Activated CD4-positive, CD25-positive, alpha-beta regulatory T cell (primary cell): ENCODE results near the gene ZBTB39.
A peak's percentile ranks its signal among the peaks of the same experiment; 100 is the strongest.
"Not testable (repeated sequence)": the region's sequence is repeated elsewhere in the genome, so short reads cannot be mapped to it uniquely, and the experiment has no call there.

ENCODE experiments used
- DNase-seq, 4 experiments: peaks; one replicate each; lab custom pipeline; 2025; lab: John Stamatoyannopoulos, UW

ZBTB39 gene, protein sequence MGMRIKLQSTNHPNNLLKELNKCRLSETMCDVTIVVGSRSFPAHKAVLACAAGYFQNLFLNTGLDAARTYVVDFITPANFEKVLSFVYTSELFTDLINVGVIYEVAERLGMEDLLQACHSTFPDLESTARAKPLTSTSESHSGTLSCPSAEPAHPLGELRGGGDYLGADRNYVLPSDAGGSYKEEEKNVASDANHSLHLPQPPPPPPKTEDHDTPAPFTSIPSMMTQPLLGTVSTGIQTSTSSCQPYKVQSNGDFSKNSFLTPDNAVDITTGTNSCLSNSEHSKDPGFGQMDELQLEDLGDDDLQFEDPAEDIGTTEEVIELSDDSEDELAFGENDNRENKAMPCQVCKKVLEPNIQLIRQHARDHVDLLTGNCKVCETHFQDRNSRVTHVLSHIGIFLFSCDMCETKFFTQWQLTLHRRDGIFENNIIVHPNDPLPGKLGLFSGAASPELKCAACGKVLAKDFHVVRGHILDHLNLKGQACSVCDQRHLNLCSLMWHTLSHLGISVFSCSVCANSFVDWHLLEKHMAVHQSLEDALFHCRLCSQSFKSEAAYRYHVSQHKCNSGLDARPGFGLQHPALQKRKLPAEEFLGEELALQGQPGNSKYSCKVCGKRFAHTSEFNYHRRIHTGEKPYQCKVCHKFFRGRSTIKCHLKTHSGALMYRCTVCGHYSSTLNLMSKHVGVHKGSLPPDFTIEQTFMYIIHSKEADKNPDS

GRCh38 chr12:57005980-57006808 lies at the start of gene ZBTB39:
Gene ZBTB39 (minus strand): TSS chr12:57006546. CDS start chr12:57004917, 1,629 bp downstream.
- DNase-seq: peak; percentile 24 to 72 (median 57)

DNA sequence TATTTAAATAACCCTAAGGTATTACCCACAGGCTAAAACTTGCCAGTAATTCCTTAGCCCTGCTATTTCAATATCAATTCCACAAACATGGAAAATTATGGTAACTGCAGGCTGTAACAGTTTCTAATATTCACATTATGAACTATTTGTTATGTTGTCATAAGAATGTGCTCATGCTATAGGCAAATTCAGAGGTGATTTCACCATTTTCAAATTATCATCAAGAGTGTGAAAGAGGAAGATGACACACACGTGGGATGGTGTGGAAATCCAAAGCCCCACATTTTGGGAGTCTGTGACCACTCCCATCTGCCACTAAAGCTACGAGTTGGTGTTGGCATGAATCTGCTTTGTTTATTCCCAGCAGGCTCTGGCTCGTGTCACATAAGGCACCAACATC lies 49.5 kb upstream of the ZBTB39 start:
- no peak for DNase-seq

- DNase-seq: not testable (repeated sequence)
Observed at GRCh38 chr12:57053901-57054300, 47.6 kb upstream of the ZBTB39 start.

DNA sequence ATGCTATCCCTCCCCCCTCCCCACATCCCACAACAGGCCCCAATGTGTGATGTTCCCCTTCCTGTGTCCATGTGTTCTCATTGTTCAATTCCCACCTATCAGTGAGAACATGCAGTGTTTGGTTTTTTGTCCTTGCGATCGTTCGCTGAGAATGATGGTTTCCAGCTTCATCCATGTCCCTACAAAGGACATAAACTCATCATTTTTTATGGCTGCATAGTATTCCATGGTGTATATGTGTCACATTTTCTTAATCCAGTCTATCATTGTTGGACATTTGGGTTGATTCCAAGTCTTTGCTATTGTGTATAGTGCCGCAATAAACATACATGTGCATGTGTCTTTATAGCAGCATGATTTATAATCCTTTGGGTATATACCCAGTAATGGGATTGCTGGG lies 46.8 kb upstream of the ZBTB39 start:
- not testable (repeated sequence) for DNase-seq

DNA sequence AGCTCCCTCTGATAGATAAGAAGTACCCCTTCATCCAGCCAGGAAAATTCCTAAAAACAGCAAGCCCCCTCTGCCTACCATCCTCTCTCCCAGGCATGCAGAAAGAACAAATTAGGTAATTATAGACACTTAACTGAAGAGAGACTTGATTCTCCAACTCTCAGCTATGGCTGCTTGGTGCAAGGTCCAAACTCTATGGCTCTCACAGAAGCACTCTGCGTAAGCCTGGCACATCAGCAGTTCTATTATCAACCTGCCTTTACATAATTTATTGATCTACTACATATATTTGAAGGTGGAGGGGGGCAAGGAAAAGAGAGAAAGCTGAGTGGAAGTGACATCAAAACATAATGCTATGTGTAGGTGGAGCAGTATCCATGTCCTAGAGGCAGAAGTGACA lies 44.7 kb upstream of the ZBTB39 start:
- DNase-seq: no peak

GRCh38 chr12:57049890-57050289 lies 43.5 kb upstream of the ZBTB39 start, which contains the start of gene MYO1A:
Gene MYO1A (minus strand): TSS chr12:57050129. CDS start chr12:57048323, 1,806 bp downstream.
- no peak for DNase-seq

DNA sequence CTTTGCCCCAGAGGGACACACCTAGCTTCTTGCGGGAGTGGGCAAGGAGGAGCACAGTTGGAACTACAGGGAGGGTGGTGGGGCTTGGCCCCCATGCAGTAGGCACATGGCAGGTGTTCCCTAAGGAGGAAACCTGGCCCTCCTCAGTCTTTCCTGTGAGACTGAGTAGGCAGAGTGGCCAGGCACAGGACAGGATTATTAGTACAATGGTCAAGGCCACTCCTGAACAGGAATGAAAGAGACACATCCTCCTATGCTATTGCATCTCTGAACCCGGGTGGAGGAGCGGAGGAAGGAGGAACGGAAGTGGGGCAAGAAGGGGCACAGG lies 42.7 kb upstream of the ZBTB39 start:
- DNase-seq: no peak

GRCh38 chr12:57048423-57049118 lies 42.2 kb upstream of the ZBTB39 start:
- no peak for DNase-seq

DNA sequence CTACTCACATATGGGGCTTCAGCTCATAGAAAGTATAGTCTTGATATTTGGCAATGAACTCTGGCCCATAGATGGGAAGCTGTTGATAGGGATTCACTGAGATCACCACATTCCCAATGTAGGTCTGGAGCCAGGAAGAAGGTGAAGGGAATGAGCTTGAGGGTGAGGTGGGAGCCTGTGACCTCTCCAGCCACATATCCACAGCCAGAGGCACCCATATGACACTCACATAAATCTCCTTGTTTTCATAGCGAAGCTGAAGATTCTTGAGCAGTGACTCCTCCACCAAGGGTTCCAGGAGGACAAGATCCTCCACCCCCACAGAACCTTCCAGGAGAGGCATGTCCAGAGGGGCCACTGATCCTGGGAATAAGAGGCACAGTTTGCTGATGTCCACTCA lies 41.6 kb upstream of the ZBTB39 start:
- DNase-seq: no peak

DNA sequence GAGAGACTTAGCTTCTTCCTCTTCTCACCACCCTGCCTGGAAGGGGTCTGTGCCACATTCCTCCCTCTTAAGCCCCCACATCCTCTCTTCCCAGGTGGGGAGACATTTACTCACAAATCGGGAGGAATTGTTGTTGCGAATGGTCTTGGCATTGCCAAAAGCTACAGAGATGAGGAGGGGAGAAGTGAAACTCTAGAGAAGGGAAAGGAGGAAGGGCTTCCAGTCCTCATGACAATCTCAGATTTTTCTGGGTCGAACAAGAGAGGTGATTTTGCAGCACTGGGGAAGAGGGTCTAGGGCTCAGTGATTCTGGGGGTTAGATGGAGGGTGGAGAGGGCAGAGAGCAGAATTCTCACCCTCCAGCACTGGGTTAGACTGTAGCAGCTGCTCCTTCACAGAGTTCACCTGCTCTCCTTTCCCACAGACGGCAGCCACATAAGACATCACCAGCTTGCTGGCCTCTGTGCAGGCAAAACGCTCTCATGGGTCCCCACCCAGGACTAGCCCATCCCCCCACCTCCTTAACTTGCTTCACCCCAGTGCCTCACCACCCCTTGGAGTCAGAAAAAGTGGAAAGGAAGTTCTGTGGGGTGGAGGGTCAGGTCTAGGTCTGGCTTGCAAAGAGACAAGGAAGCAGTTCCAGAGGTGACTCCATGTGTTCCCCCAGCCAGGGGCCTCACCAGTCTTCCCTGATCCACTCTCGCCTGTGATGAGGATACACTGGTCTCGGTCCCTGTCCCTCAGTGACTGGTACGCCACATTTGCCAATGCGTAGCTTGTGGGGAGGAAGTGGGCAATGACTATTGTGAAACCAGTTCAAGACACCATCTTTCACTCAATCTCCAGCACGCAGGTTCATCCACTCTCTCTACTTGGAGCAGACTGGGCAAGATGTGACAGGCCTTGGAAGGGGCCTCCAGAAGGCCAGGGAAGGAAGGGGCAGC lies 40.9 kb upstream of the ZBTB39 start:
- no peak for DNase-seq

- no peak for DNase-seq
Observed at GRCh38 chr12:57046086-57046791, 39.9 kb upstream of the ZBTB39 start.

- no peak for DNase-seq
Observed at GRCh38 chr12:57044889-57045288, 38.5 kb upstream of the ZBTB39 start.

DNA sequence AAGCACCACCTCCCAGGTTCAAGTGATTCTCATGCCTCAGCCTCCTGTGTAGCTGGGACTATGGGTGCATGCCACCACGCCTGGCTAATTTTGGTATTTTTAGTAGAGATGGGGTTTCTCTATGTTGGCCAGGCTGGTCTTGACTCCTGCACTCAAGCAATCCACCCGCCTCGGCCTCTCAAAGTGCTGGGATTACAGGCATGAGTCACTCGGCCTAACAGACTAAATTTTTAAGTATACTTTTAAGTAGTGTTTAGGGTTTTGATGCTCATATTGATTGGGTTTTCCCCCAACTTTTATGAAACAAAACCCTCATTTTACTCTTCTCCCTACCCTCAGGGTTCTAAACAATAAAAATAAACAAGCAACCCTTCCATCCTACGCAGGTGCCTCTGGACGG lies 38.1 kb upstream of the ZBTB39 start:
- no peak for DNase-seq

- no peak for DNase-seq
Observed at GRCh38 chr12:57042695-57043094, 36.3 kb upstream of the ZBTB39 start.

- DNase-seq: no peak
Observed at GRCh38 chr12:57040750-57041149, 34.4 kb upstream of the ZBTB39 start.

DNA sequence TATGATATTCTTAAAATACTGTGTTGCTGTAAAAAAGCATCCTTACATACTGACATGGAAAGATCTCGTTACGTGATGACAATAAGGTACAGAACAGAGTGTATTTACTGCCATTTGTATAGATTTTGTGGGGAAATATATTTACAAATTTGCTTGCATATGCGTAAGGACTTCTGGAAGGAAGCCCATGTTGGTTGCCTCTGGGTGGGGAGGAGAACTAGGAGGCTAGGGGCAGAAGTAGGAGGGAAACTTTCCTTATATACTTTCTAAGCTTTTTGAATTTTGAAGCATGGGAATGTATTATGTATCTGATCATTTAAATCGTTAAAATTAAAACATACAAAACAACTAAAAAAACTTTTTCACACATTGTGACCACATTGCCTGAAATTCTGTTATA lies 33.9 kb upstream of the ZBTB39 start:
- DNase-seq: no peak

DNA sequence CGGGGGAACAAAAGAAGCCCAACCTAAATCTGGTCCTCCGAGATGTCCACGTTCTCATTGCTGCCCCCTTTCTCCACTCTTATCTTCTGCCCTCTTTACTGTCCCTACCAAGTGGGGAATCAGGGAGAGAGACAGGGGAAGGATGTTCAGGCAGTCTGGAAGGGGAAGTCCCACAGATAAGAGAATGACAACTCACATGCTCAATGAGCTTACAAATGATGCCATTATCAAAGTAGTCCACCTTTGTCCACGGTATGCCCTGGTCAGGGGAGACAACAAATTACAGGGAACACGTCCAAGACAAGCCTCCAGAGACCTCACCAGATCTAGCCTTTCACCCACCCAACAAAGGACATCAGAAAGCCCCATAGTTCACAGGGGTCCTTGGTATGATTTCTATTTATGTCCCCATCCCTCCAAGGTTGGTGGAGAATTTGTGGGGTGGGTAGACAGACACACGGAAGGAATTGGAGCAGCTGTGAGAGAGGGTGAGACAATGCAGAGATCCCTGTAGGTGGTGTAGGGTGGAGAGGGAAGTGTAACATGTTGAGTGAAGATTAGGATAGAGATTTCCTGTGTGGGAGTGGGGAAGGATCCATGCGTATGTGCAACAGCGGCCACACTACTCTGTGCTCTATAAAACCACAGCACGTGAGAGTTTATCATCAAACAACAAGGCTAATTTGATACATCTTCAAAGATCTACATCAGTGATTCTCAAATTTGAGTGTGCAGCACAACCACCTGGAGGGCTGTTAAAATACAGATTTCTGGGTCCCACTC lies 32.9 kb upstream of the ZBTB39 start:
- DNase-seq: no peak

GRCh38 chr12:57037264-57037663 lies 30.9 kb upstream of the ZBTB39 start:
- DNase-seq: no peak

DNA sequence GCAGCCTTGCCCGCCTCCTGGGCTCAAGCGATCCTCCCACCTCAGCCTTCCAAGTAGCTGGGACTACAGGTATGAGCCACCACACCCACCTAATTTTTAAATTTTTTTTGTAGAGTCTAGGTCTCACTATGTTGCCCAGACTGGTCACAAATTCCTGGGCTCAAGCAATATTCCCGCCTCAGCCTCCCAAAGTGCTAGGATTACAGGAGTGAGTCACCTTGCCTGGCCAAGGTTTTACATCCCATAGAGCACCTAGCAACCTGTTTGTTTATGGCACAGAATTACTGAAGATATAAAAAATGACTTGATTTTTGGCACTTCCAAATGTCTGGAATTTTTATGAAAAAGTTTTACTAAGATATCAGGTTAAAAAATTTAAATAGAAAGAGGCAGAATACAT lies 27.1 kb upstream of the ZBTB39 start:
- DNase-seq: no peak
